WTC11 (cell line): ENCODE measurements around the gene NUDT16.

Experiments used
- CTCF ChIP-seq: fragments of 200-600 bp; IDR thresholded peaks from 2 replicates; pipeline ENCODE4 v1.8.0; 2022; ENCODE audit warnings: antibody characterized with exemption
- NFYB ChIP-seq: sonication (generic); formaldehyde crosslinking; conservative IDR thresholded peaks from 2 replicates; pipeline ENCODE4 v1.8.0; 2022; ENCODE audit warnings: low read depth, missing genetic modification reagents
- NR2C2 ChIP-seq: sonication (generic); formaldehyde crosslinking; IDR thresholded peaks from 2 replicates; pipeline ENCODE4 v1.8.0; 2022; ENCODE audit warnings: mild to moderate bottlenecking, missing genetic modification reagents
- SP1 ChIP-seq: sonication (generic); formaldehyde crosslinking; conservative IDR thresholded peaks from 2 replicates; pipeline ENCODE4 v1.8.1; 2022; ENCODE audit warnings: missing genetic modification reagents
- TEAD4 ChIP-seq: sonication (generic); formaldehyde crosslinking; IDR thresholded peaks from 2 replicates; pipeline ENCODE4 v1.8.0; 2022; ENCODE audit warnings: mild to moderate bottlenecking, missing genetic modification reagents
- USF1 ChIP-seq: sonication (generic); formaldehyde crosslinking; IDR thresholded peaks from 2 replicates; pipeline ENCODE4 v1.8.0; 2022; ENCODE audit warnings: mild to moderate bottlenecking, missing genetic modification reagents
- ZNF423 ChIP-seq: fragments of 250-450 bp; sonication (Bioruptor Pico); IDR thresholded peaks from 2 replicates; pipeline ENCODE4 v2.1.2; 2022; ENCODE audit warnings: mild to moderate bottlenecking, moderate library complexity

GRCh38 chr3:131390331-131390730, 8.8 kb downstream of the NUDT16 start:
- TF ChIP-seq USF1 (CRISPR knock-in tag) (no peak), CTCF (no peak), NR2C2 (CRISPR knock-in tag) (no peak), SP1 (CRISPR knock-in tag) (no peak), NFYB (CRISPR knock-in tag) (no peak), TEAD4 (CRISPR knock-in tag) (no peak), ZNF423 (CRISPR knock-in tag) (no peak)
